Lower leg skin (tissue), 3 donors: ENCODE results near the gene TRAF3.

ENCODE experiments used
- CTCF ChIP-seq, 3 donors: fragments of 450-650 bp; IDR thresholded peaks; one replicate each; pipeline ENCODE4 v1.5.1; 2016; ENCODE audit warnings: antibody characterized with exemption in 3 of 3, mild to moderate bottlenecking in 3 of 3, moderate library complexity in 2 of 3
- POLR2A ChIP-seq, 2 donors: fragments of 450-650 bp; IDR thresholded peaks; one replicate each; pipeline ENCODE4 v1.6.1; 2016 to 2017; ENCODE audit warnings: antibody characterized with exemption in 2 of 2, mild to moderate bottlenecking in 1 of 2, moderate library complexity in 1 of 2

- TF ChIP-seq CTCF (IDR thresholded peaks at IDR 0.05) = no peak
- no peak for TF ChIP-seq POLR2A (IDR thresholded peaks at IDR 0.05)
These were observed 122.3 kb downstream of the TRAF3 start for GRCh38 chr14:102899516-102899900.
